Measurements from ENCODE around the gene FAM117B. TPM values are rescaled to one million over a fixed set of nuclear protein-coding genes. Genes with fewer than 3 reads are reported as not detected.

The FAM117B gene
- total and polyA plus RNA-seq, 4 donors: 0.65 to 3.4 (median 2.4) TPM

GRCh38 chr2:202717598-202718310, 83.0 kb downstream of the FAM117B start:
- Histone ChIP-seq H3K9me3 (ENCODE audit: control insufficient read depth in 4 of 4, low read length in 3 of 4) (no peaks in the 10 kb centered on the region), H3K4me3 (ENCODE audit: low read depth in 1 of 3, low read length in 3 of 3) (no peak overlapping the region), H3K27ac (ENCODE audit: low read depth in 1 of 2, low read length in 2 of 2) (no peak overlapping the region), H3K9ac (ENCODE audit: low read depth in 1 of 2, low read length in 2 of 2) (no peak overlapping the region), H3K4me1 (ENCODE audit: control insufficient read depth in 4 of 4, insufficient read depth in 4 of 4, low read length in 3 of 4) (no peaks in the 10 kb centered on the region), H3K27me3 (ENCODE audit: control insufficient read depth in 4 of 4, insufficient read depth in 4 of 4, low read length in 3 of 4) (no peaks in the 10 kb centered on the region), H3K36me3 (ENCODE audit: control insufficient read depth in 4 of 4, insufficient read depth in 3 of 4, low read depth in 1 of 4, low read length in 3 of 4) (no peaks in the 10 kb centered on the region)
- TF ChIP-seq RAD21 (IDR thresholded peaks at IDR 0.05) (peak in 1 of 2 donors; percentile 31), ATF3 (IDR thresholded peaks at IDR 0.05) (no peak), RXRA (IDR thresholded peaks at IDR 0.05) (no peak), EGR1 (IDR thresholded peaks at IDR 0.05; ENCODE audit: low read depth in 2 of 2) (no peak), SP1 (IDR thresholded peaks at IDR 0.05) (no peak), MAX (IDR thresholded peaks at IDR 0.05) (no peak), CTCF (IDR thresholded peaks at IDR 0.05; ENCODE audit: low read depth, low read length, missing input control) (no peak)
- WGBS: 89% methylated on average over 3 of the region's 3 CpGs
- no peak for DNase-seq (ENCODE audit: low spot score)

GRCh38 chr2:202718614-202719013, 83.8 kb downstream of the FAM117B start:
- Histone ChIP-seq H3K27ac (ENCODE audit: low read depth in 1 of 2, low read length in 2 of 2) (no peak overlapping the region), H3K36me3 (ENCODE audit: control insufficient read depth in 4 of 4, insufficient read depth in 3 of 4, low read depth in 1 of 4, low read length in 3 of 4) (no peaks in the 10 kb centered on the region), H3K4me3 (ENCODE audit: low read depth in 1 of 3, low read length in 3 of 3) (no peak overlapping the region), H3K9ac (ENCODE audit: low read depth in 1 of 2, low read length in 2 of 2) (no peak overlapping the region), H3K9me3 (ENCODE audit: control insufficient read depth in 4 of 4, low read length in 3 of 4) (no peaks in the 10 kb centered on the region), H3K27me3 (ENCODE audit: control insufficient read depth in 4 of 4, insufficient read depth in 4 of 4, low read length in 3 of 4) (no peaks in the 10 kb centered on the region), H3K4me1 (ENCODE audit: control insufficient read depth in 4 of 4, insufficient read depth in 4 of 4, low read length in 3 of 4) (no peaks in the 10 kb centered on the region)
- no peak for DNase-seq (ENCODE audit: low spot score)
- WGBS: 79% methylated on average over 4 of the region's 4 CpGs
- no peak for TF ChIP-seq SP1 (IDR thresholded peaks at IDR 0.05)
- no peak for TF ChIP-seq NR2F2 (IDR thresholded peaks at IDR 0.05)
- TF ChIP-seq YY1 (IDR thresholded peaks at IDR 0.05): no peak
- no peak for TF ChIP-seq HNF4A (conservative IDR thresholded peaks at IDR 0.05)
- no peak for TF ChIP-seq JUND (IDR thresholded peaks at IDR 0.05)
- no peak for TF ChIP-seq CTCF (IDR thresholded peaks at IDR 0.05; ENCODE audit: low read depth, low read length, missing input control)
- no peak for TF ChIP-seq MAX (IDR thresholded peaks at IDR 0.05)
- no peak for TF ChIP-seq RXRA (IDR thresholded peaks at IDR 0.05)
- TF ChIP-seq EGR1 (IDR thresholded peaks at IDR 0.05; ENCODE audit: low read depth in 2 of 2): no peak
- no peak for TF ChIP-seq ZBTB33 (IDR thresholded peaks at IDR 0.05)
- TF ChIP-seq ATF3 (IDR thresholded peaks at IDR 0.05): no peak
- no peak for TF ChIP-seq FOXA1 (IDR thresholded peaks at IDR 0.05)
- no peak for TF ChIP-seq RAD21 (IDR thresholded peaks at IDR 0.05)
- no peak for TF ChIP-seq FOXA2 (IDR thresholded peaks at IDR 0.05)
- no peak for TF ChIP-seq REST (IDR thresholded peaks at IDR 0.05)
- TF ChIP-seq HNF4G (IDR thresholded peaks at IDR 0.05): no peak
- TF ChIP-seq TAF1 (conservative IDR thresholded peaks at IDR 0.05): no peak
- no peak for TF ChIP-seq GABPA (IDR thresholded peaks at IDR 0.05 in 1 of 2, conservative IDR thresholded peaks at IDR 0.05 in 1 of 2)
